Kidney epithelial cell (primary cell): ENCODE measurements around the gene TENM4. TPM values are rescaled to one million over a fixed set of nuclear protein-coding genes. Genes with fewer than 3 reads are reported as not detected.
"Not testable (repeated sequence)": the region's sequence is repeated elsewhere in the genome, so short reads cannot be mapped to it uniquely, and the experiment has no call there.

Source experiments
- DNase-seq: peaks from one replicate; pipeline ENCODE4 v3.0.0-alpha.2; 2010; ENCODE audit warnings: low read depth
- H3K27me3 ChIP-seq: 2 replicates; pipeline ENCODE4 v1.6.0; 2011; ENCODE audit warnings: low read length; ENCODE audit not compliant: control insufficient read depth, insufficient read depth
- H3K36me3 ChIP-seq: 2 replicates; pipeline ENCODE4 v1.5.1; 2011; ENCODE audit warnings: low read length; ENCODE audit not compliant: control insufficient read depth, insufficient read depth
- H3K4me3 ChIP-seq: 2 replicates; pipeline ENCODE4 v1.5.1; 2011; ENCODE audit warnings: low read depth, mild to moderate bottlenecking, control low read depth, low read length
- CTCF ChIP-seq: IDR thresholded peaks from 2 replicates; pipeline ENCODE4 v1.5.1; 2011; ENCODE audit warnings: mild to moderate bottlenecking, moderate library complexity, low read length, control low read depth, inconsistent platforms; ENCODE audit not compliant: insufficient read depth, poor library complexity, severe bottlenecking
- total RNA-seq: library from RNA; depleted of rRNA; stranded (reverse); fragments of >200 nt; gene quantifications from 2 replicates; pipeline ENCODE4 v1.2.3, GENCODE V29; 2015

The TENM4 gene
- total RNA-seq, 1 donor from 2014 or later, result 35.3 TPM

DNA sequence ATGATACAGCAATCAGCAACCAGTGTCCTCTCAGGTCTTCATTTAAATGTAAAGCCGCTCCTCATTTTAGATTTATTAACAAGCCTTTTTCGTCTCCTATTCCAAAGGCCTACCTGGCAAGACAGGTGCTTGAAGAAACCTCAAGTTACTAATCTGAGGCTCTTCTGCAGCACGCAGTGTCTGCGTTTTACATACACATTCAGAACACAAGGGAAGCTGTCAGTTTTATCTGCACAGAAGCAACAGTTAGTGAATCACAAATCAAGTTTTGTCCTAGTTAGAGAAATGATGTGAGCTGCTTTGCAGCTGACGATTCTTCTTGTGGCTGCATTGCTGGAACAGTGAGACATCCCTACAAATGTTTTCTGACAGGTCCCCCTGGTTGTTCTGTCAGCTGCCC is 557.3 kb downstream of the TENM4 start:
- DNase-seq, result no peak
- no peak for TF ChIP-seq CTCF
- Histone ChIP-seq H3K36me3 (no peaks in the 10 kb centered on the region), H3K27me3 (no peaks in the 10 kb centered on the region), H3K4me3 (no peak overlapping the region)

- not testable (repeated sequence) for DNase-seq, H3K36me3 ChIP-seq, H3K4me3 ChIP-seq, H3K27me3 ChIP-seq
Measured at GRCh38 chr11:78879094-78879980, 561.5 kb downstream of the TENM4 start.

DNA sequence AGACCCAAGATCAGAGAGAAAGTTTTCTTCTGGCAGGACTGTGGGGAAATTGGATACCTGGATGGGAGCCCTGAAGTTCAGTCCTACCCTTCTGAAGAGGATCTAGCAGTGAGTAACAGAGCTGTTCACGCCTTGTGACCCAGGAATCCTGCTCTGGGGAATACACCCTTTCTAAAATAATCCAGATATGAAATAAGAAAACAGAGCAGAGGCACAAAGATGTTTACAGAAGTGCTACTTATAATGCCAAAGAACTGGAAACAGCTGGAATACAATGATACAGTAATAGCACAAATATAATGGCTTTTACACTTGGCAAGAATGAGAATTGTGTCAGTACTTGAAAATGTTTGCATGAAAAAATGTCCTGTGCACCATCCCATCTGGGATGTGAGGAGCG is 562.2 kb downstream of the TENM4 start:
- Histone ChIP-seq H3K4me3 (no peak overlapping the region), H3K36me3 (no peaks in the 10 kb centered on the region), H3K27me3 (no peaks in the 10 kb centered on the region)
- DNase-seq, result no peak
- no peak for TF ChIP-seq CTCF

GRCh38 chr11:78876676-78877075 is 564.2 kb downstream of the TENM4 start:
- no peak for TF ChIP-seq CTCF
- no peak for DNase-seq
- no peaks in the 10 kb centered on the region for H3K36me3 ChIP-seq
- no peaks in the 10 kb centered on the region for H3K27me3 ChIP-seq
- no peak overlapping the region for H3K4me3 ChIP-seq

DNA sequence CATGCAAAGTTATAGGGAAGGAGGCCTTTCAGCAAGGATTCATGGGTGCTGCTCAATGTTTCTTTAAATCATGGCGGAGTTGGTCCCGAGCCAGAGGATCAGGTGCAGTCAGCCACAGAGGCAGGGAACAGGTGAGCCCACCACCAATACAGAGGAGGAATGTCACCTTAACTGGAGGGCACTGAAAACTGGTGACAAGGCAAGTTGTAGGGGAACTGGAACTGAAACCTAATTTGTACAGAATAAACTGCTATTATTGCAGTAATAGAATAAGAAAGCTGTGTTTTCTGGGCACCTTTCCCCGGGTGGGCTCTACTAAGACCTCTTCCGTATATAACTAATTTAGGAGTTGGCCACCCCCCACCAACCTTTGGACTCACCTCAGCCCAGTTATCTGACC is 570.2 kb downstream of the TENM4 start:
- Histone ChIP-seq H3K27me3 (no peaks in the 10 kb centered on the region), H3K4me3 (no peak overlapping the region), H3K36me3 (peaks cover 1% of the 10 kb centered on the region)
- DNase-seq, result no peak
- no peak for TF ChIP-seq CTCF

GRCh38 chr11:78869293-78869692 is 571.5 kb downstream of the TENM4 start:
- Histone ChIP-seq H3K4me3 (no peak overlapping the region), H3K36me3 (peaks cover 1% of the 10 kb centered on the region), H3K27me3 (no peaks in the 10 kb centered on the region)
- DNase-seq, result no peak
- no peak for TF ChIP-seq CTCF
